ENCODE measurements around the gene SLC39A12.

Gene SLC39A12

GRCh38 chr10:17961551-17962422 lies 10.1 kb downstream of the SLC39A12 start:
- no peak for DNase-seq (ENCODE audit: low read depth in 2 of 2, low spot score in 1 of 2)

GRCh38 chr10:17963431-17963830 lies 11.7 kb downstream of the SLC39A12 start:
- DNase-seq (ENCODE audit: low read depth in 2 of 2, low spot score in 1 of 2): no peak

DNA sequence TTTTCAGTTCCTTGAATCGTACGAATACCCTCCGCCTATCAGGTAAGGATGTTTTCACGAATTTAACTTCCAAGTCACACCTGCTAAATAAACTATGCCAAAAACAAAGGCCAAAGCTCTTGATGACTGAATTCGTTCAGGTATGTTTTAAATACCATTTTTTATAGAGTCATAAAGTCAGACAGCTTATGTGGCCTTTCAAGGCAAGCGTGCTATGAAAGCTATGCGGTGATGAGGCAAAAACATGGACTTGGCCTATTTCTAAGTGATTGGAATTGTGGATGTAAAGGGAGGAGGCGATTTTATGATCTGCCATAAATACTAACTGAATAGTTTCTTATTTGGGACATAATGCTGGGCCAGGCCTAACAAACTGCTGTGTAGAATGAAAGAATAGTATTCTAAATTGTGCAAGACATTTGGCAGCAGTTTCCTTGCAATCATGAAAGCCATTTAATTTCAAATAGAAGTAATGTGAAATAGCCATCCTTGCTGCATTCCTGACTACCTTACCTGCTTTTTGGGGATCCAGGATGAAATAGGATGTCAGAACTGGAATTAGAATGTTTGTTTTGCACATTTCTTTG lies 14.0 kb downstream of the SLC39A12 start:
- no peak for DNase-seq (ENCODE audit: low read depth in 2 of 2, low spot score in 1 of 2)

- no peak for DNase-seq (ENCODE audit: low read depth in 2 of 2, low spot score in 1 of 2)
Observed at GRCh38 chr10:17974505-17974904, 22.8 kb downstream of the SLC39A12 start.

GRCh38 chr10:17980846-17981565 lies 29.3 kb downstream of the SLC39A12 start:
- no peak for DNase-seq (ENCODE audit: low read depth in 2 of 2, low spot score in 1 of 2)

DNA sequence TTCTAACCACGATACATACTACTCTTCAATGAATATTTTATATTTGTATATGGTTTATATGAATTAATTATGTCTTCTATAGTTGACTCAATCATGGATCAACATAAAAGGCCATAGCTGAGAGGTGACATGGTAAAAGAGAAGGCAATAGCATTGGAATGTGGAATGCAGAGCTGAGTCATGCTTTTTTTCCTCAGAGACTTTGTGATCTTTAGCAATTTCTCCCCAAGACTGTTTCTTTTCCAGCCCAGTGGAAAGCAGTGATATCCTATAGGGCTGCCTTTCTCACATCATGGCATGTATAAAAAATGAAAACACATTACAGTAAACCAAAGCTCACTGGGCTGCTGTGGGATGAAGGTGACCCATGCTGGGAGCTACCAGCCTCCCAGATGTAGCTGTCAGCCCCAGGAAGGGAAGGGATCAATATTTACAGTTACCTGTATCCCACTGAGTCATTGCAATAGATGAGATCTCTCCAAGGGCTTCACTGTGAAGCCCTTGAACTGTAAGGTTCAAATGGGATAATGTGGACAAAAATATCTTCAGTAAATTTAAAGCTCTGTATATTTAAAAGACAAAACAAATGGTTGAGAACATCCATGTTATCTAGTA lies 30.2 kb downstream of the SLC39A12 start:
- no peak for DNase-seq (ENCODE audit: low read depth in 2 of 2, low spot score in 1 of 2)

DNA sequence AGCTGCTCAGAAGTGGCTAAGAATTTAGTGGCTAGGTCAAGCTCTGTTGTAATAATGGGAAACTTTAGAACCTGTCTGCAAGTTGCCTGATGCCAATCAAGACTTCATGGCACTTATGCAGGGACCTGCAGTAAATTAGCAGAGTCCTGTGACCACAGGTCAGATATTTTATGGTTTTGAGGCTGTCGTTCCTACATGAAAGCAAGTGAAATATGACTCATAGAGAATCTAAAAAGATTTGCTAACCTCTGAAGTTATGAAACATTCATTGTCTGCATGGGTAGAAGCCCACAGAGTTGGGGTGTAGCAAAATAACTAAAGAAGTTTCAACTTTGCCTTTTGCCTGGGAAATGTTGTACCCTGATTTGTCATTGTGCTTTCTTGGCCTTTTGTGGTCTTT lies 32.3 kb downstream of the SLC39A12 start:
- no peak for DNase-seq (ENCODE audit: low read depth in 2 of 2, low spot score in 1 of 2)

DNA sequence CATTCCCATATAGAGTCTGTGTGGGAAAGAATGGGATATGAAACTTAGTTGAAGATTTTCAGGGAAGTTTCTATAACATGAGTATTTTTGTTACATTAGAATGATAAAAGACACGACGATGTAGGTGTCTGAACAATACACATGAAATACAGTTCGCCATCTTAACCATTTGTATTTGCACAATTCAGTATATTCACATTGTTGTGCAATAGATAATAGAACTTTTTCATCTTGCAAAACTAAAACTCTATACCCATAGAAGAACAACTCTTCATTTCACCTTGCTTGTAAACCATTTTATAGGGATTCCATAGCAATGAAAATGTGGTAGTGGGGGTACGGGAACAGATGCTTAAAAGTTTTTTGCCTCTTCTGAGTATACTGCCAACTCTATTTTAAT lies 32.8 kb downstream of the SLC39A12 start:
- DNase-seq (ENCODE audit: low read depth in 2 of 2, low spot score in 1 of 2): no peak

- no peak for DNase-seq (ENCODE audit: low read depth in 2 of 2, low spot score in 1 of 2)
Observed at GRCh38 chr10:17989908-17990767, 38.4 kb downstream of the SLC39A12 start.

DNA sequence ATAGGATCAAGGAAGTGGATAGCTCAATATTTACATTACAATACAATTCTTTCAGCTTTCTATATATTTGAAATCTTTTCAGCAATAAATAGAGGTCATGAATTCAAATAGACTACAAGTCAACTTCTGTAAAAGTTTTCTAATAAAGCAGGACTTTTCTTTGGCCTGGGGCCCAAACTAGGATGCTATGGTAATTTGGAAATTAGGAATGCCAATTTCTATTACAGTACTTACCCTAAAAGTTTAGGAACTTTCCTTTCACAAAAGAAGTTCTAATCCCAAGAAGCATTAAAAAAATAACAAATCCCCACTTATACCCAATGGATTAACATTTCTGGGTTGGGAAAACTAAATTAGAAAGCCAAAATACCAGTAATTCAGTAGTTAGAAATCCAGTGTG lies 40.5 kb downstream of the SLC39A12 start:
- no peak for DNase-seq (ENCODE audit: low read depth in 2 of 2, low spot score in 1 of 2)

GRCh38 chr10:17993361-17993760 lies 41.6 kb downstream of the SLC39A12 start:
- no peak for DNase-seq (ENCODE audit: low read depth in 2 of 2, low spot score in 1 of 2)

- DNase-seq (ENCODE audit: low read depth in 2 of 2, low spot score in 1 of 2): no peak
Observed at GRCh38 chr10:18000601-18001000, 48.9 kb downstream of the SLC39A12 start.

GRCh38 chr10:18005445-18005780 lies 53.7 kb downstream of the SLC39A12 start:
- no peak for DNase-seq (ENCODE audit: low read depth in 2 of 2, low spot score in 1 of 2)

DNA sequence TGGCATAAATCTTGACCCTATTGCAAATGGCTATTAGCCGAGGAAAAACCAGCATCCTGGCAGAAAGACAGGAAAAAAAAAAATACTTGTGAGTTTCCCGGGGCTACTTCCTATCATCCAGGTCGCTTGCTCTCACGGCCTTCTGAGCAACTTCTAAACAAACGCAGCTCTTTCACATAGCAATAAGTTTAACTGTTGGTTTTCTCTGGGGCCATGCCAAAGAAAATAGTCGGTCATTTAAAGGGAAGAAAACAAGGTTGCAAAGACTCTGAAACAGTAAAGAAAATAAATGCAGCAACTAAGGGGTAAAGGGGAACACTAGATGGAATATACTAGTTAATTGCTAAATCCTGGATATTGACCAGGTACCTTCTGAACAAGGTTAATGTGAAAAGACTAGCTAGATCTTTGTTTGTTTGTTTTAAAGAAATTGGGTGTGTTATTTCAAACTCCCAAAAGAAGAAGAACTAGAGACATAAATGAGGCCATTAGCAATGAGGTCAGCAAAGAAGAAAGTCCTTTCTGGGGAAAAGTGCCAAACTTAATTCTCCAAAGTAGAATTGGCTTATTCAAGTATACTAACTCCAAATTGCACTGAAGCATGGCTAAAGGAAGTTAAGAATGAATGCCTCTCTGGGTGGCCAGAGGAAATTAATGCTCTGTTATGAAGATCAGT lies 54.2 kb downstream of the SLC39A12 start:
- no peak for DNase-seq (ENCODE audit: low read depth in 2 of 2, low spot score in 1 of 2)

GRCh38 chr10:18008986-18009385 lies 57.3 kb downstream of the SLC39A12 start:
- DNase-seq (ENCODE audit: low read depth in 2 of 2, low spot score in 1 of 2): no peak

GRCh38 chr10:18010050-18010449 lies 58.3 kb downstream of the SLC39A12 start:
- no peak for DNase-seq (ENCODE audit: low read depth in 2 of 2, low spot score in 1 of 2)

GRCh38 chr10:18020523-18020922 lies 68.8 kb downstream of the SLC39A12 start:
- no peak for DNase-seq (ENCODE audit: low read depth in 2 of 2, low spot score in 1 of 2)

GRCh38 chr10:18021725-18022480 lies 70.2 kb downstream of the SLC39A12 start:
- DNase-seq (ENCODE audit: low read depth in 2 of 2, low spot score in 1 of 2): no peak

GRCh38 chr10:18043148-18044006 lies 91.7 kb downstream of the SLC39A12 start:
- DNase-seq (ENCODE audit: low read depth in 2 of 2, low spot score in 1 of 2): no peak
